Esophagus (tissue), 2 donors: Measurements from ENCODE around the gene MAP6D1. TPM values are rescaled to one million over a fixed set of nuclear protein-coding genes. Genes with fewer than 3 reads are reported as not detected.
A peak's percentile ranks its signal among the peaks of the same experiment; 100 is the strongest.

Source experiments
- H3K27ac ChIP-seq, 2 donors: one replicate each; pipeline ENCODE4 v1.5.1; 2013; ENCODE audit warnings: low read depth in 2 of 2, mild to moderate bottlenecking in 2 of 2, inconsistent platforms in 1 of 2, low read length in 1 of 2, moderate library complexity in 1 of 2
- H3K27me3 ChIP-seq, 2 donors: one replicate each; pipeline ENCODE4 v1.6.1; 2013; ENCODE audit warnings: low read length in 2 of 2, control low read depth in 1 of 2, mild to moderate bottlenecking in 1 of 2; ENCODE audit not compliant: insufficient read depth in 2 of 2, control insufficient read depth in 1 of 2
- H3K36me3 ChIP-seq, 2 donors: one replicate each; pipeline ENCODE4 v1.6.1; 2013; ENCODE audit warnings: low read length in 1 of 2; ENCODE audit not compliant: control insufficient read depth in 2 of 2, insufficient read depth in 2 of 2
- H3K4me1 ChIP-seq, 2 donors: one replicate each; pipeline ENCODE4 v1.6.1; 2013; ENCODE audit warnings: low read length in 1 of 2; ENCODE audit not compliant: control insufficient read depth in 2 of 2, insufficient read depth in 2 of 2
- H3K4me3 ChIP-seq, 2 donors: one replicate each; pipeline ENCODE4 v1.5.1; 2013; ENCODE audit warnings: low read length in 2 of 2, mild to moderate bottlenecking in 2 of 2, low read depth in 1 of 2, moderate library complexity in 1 of 2
- H3K9me3 ChIP-seq, 2 donors: one replicate each; pipeline ENCODE4 v1.6.1; 2013; ENCODE audit warnings: mild to moderate bottlenecking in 2 of 2, low read depth in 1 of 2, low read length in 1 of 2, moderate library complexity in 1 of 2; ENCODE audit not compliant: control insufficient read depth in 2 of 2, insufficient read depth in 1 of 2
- WGBS, 2 donors: extraction: QIAGEN DNeasy Blood & Tissue Kit; methylation state at CpG; one replicate each; pipeline ENCODE4 v1.1.7; 2013; 5-methylcytosine and 5-hydroxymethylcytosine counted together
- polyA plus RNA-seq, 2 donors: library from polyadenylated mRNA; stranded (reverse); fragments of 200-250 nt; gene quantifications; one replicate each; pipeline ENCODE4 v1.2.3, GENCODE V29; 2013
- donor health status: healthy with polysubstance abuse.
- donor health status: Bipolar disorder and iron deficiency.

The MAP6D1 gene
- polyA plus RNA-seq, 2 donors = 1.2 to 1.4 TPM

- H3K27me3 ChIP-seq = no peaks in the 10 kb centered on the region
- H3K27ac ChIP-seq = no peak overlapping the region
- H3K4me3 ChIP-seq = no peak overlapping the region
- peaks cover 0 to 3% of the 10 kb centered on the region in 2 donors for H3K4me1 ChIP-seq
- no peaks in the 10 kb centered on the region for H3K9me3 ChIP-seq
- H3K36me3 ChIP-seq = peaks cover 0 to 9% of the 10 kb centered on the region in 2 donors
- WGBS, 2 donors = 89% methylated on average over 20 of the region's 20 CpGs
Observed at GRCh38 chr3:183816681-183817510, 8.5 kb downstream of the MAP6D1 start.

GRCh38 chr3:183815951-183816475, 9.4 kb downstream of the MAP6D1 start:
- Histone ChIP-seq H3K27me3 (no peaks in the 10 kb centered on the region), H3K36me3 (peaks cover 3 to 11% of the 10 kb centered on the region in 2 donors), H3K4me3 (no peak overlapping the region), H3K4me1 (peaks cover 0 to 3% of the 10 kb centered on the region in 2 donors), H3K27ac (no peak overlapping the region), H3K9me3 (no peaks in the 10 kb centered on the region)
- WGBS, 2 donors = 82 to 84% methylated on average over 12 of the region's 12 CpGs

GRCh38 chr3:183815563-183815940, 9.8 kb downstream of the MAP6D1 start:
- 72 to 77% methylated on average over 9 of the region's 9 CpGs for WGBS, 2 donors
- H3K27ac ChIP-seq = no peak overlapping the region
- no peak overlapping the region for H3K4me3 ChIP-seq
- peaks cover 0 to 3% of the 10 kb centered on the region in 2 donors for H3K4me1 ChIP-seq
- peaks cover 7 to 15% of the 10 kb centered on the region in 2 donors for H3K36me3 ChIP-seq
- H3K9me3 ChIP-seq = no peaks in the 10 kb centered on the region
- no peaks in the 10 kb centered on the region for H3K27me3 ChIP-seq

- Histone ChIP-seq H3K27me3 (no peaks in the 10 kb centered on the region), H3K4me1 (no peaks in the 10 kb centered on the region), H3K27ac (no peak overlapping the region), H3K4me3 (no peak overlapping the region), H3K9me3 (no peaks in the 10 kb centered on the region), H3K36me3 (peaks cover 9 to 25% of the 10 kb centered on the region in 2 donors)
- 88 to 98% methylated on average over 1 of the region's 1 CpG for WGBS, 2 donors
Observed at GRCh38 chr3:183814240-183814639, 11.1 kb downstream of the MAP6D1 start.

- Histone ChIP-seq H3K4me1 (no peaks in the 10 kb centered on the region), H3K27ac (peak overlapping the region in 1 of 2 donors; percentile 61), H3K27me3 (no peaks in the 10 kb centered on the region), H3K36me3 (peaks cover 9 to 32% of the 10 kb centered on the region in 2 donors), H3K9me3 (no peaks in the 10 kb centered on the region), H3K4me3 (no peak overlapping the region)
- WGBS, 2 donors = 42 to 62% methylated on average over 8 of the region's 8 CpGs
Observed at GRCh38 chr3:183812761-183813445, 12.5 kb downstream of the MAP6D1 start.

GRCh38 chr3:183811638-183812037, 13.7 kb downstream of the MAP6D1 start:
- WGBS, 2 donors = 72 to 77% methylated on average over 11 of the region's 11 CpGs
- H3K9me3 ChIP-seq = no peaks in the 10 kb centered on the region
- no peak overlapping the region for H3K4me3 ChIP-seq
- no peaks in the 10 kb centered on the region for H3K27me3 ChIP-seq
- peaks cover 9 to 39% of the 10 kb centered on the region in 2 donors for H3K36me3 ChIP-seq
- H3K4me1 ChIP-seq = no peaks in the 10 kb centered on the region
- H3K27ac ChIP-seq = peak overlapping the region in 1 of 2 donors; percentile 23

- Histone ChIP-seq H3K27ac (peak overlapping the region in 1 of 2 donors; percentile 23), H3K36me3 (peaks cover 9 to 41% of the 10 kb centered on the region in 2 donors), H3K4me1 (no peaks in the 10 kb centered on the region), H3K4me3 (no peak overlapping the region), H3K9me3 (no peaks in the 10 kb centered on the region), H3K27me3 (no peaks in the 10 kb centered on the region)
- WGBS, 2 donors = 87 to 92% methylated on average over 24 of the region's 24 CpGs
Observed at GRCh38 chr3:183810643-183811594, 14.5 kb downstream of the MAP6D1 start.

- Histone ChIP-seq H3K36me3 (peaks cover 12 to 47% of the 10 kb centered on the region in 2 donors), H3K4me1 (no peaks in the 10 kb centered on the region), H3K27ac (no peak overlapping the region), H3K4me3 (no peak overlapping the region), H3K9me3 (no peaks in the 10 kb centered on the region), H3K27me3 (no peaks in the 10 kb centered on the region)
- WGBS, 2 donors = 68 to 82% methylated on average over 5 of the region's 5 CpGs
Observed at GRCh38 chr3:183809270-183809669, 16.1 kb downstream of the MAP6D1 start.

- Histone ChIP-seq H3K4me3 (no peak overlapping the region), H3K9me3 (no peaks in the 10 kb centered on the region), H3K36me3 (peaks cover 15 to 52% of the 10 kb centered on the region in 2 donors), H3K27ac (no peak overlapping the region), H3K27me3 (no peaks in the 10 kb centered on the region), H3K4me1 (no peaks in the 10 kb centered on the region)
- WGBS, 2 donors = 93% methylated on average over 11 of the region's 11 CpGs
Observed at GRCh38 chr3:183808355-183808754, 17.0 kb downstream of the MAP6D1 start.
